Measurements from ENCODE around the gene LRFN2. TPM values are rescaled to one million over a fixed set of nuclear protein-coding genes. Genes with fewer than 3 reads are reported as not detected.

The LRFN2 gene
- total RNA-seq, 1 donor from 2014 or later: 0.32 TPM

GRCh38 chr6:40395698-40396076, 191.5 kb downstream of the LRFN2 start:
- ATAC-seq: no peak

DNA sequence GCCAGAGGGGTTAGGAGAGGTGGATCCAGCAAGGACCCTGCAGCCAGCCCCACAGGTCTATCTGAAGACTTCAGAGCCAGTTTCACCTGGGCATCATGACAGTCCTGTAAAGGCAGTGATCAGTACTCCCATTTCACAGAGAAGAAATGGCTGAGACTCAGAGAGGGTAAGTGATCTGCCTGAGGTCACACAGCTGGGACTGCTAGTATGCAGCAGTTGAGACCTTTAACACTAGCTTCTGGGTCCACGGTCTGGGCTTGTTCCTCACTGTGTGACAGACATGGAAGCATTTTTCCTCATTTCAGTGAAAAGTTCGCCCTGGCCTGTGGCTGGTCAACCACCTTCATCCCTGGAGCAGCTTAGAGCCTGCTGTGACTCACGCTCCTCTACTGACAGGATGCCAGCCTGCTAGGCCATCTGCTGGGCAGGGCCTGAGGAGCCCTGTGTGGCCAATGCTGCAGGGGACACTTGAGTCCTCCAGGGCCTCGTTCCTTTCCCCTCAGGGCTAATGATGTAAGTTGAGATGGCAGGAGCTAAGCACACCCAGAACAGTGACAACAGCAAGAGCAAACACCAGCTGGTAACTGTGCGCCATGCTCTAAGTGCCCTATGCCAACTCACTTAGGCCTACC, 192.0 kb downstream of the LRFN2 start:
- peak; percentile 50 for ATAC-seq

- no peak for ATAC-seq
Measured at GRCh38 chr6:40394381-40394780, 192.8 kb downstream of the LRFN2 start.

GRCh38 chr6:40393641-40394040, 193.5 kb downstream of the LRFN2 start:
- ATAC-seq: peak; percentile 27

GRCh38 chr6:40392589-40392988, 194.6 kb downstream of the LRFN2 start:
- ATAC-seq: no peak

- ATAC-seq: no peak
Measured at GRCh38 chr6:40391851-40392517, 195.2 kb downstream of the LRFN2 start.

DNA sequence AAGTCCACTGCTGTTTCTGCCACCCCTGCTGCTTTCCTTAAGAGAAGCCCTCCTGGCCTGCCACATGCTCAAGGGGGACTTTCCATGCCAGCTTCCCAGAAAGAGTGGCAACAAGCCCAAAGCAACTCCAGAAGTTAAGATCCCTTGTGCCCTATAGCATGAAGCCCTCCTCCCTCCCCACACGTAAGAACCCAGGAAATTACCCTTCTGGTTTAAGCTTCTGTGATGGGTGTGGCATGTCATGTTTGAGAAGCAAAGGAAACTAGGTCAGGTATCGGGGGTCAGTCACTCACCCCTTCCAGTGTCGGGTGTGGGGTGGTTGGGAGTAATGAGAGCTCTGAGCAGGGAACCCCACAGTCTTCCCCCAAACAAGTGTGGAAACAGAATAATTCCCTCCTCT, 196.1 kb downstream of the LRFN2 start:
- no peak for ATAC-seq

- ATAC-seq: no peak
Measured at GRCh38 chr6:40390144-40390800, 196.9 kb downstream of the LRFN2 start.

GRCh38 chr6:40389254-40389653, 197.9 kb downstream of the LRFN2 start:
- ATAC-seq: no peak

DNA sequence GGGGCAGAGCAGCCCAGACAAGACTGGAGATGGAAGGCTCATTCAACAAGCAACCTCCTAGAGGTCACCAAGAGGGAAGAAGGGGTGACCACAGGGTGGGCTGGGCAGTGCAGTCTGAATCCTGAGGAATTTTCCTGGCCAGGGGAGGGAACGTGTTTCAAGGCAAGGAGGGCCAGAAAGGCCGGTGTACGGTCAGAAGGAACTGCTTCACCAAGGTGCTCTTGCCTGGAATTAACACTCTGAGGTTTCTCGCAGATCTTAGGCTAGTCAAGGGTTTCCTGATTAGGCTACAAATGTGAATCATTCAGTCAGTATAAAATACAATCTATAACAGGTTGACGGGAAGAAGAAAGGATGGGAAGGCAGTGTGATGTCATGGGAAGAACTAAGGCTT, 199.3 kb downstream of the LRFN2 start:
- ATAC-seq: no peak

DNA sequence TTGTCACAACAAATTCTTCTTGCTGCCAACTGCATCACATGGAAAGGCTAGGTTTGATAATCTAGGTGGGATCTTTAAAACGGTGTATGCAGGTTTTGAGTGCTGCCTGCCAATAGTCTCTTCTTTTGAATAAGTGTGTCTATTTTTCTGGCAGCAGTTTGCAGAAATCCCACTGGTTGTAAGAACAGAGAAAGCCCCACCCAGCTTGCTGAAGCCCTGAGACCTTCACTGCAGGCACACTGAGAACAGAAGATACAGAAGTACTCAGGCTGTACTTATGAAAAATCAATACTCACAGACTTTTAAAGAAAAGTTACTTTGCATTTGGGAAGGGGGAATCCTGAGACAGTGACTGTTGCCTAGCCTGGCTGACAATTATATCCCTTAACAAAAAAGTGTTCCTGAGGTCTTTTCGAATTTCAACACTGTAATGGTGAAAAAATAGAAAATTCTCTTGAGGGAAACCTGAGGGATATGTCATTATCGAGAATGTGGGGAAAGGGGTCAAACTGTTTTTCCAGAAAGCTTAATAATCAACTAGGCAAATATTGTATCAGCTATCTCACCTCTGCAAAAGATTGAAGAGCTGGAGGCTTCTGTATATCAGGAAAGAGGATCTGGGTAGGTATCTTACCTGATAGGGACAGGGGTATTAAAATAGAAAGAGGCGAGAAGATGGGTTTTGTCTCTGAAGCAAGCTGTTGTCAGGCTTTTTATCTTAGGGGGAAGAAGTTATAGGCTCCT, 199.9 kb downstream of the LRFN2 start:
- no peak for ATAC-seq

DNA sequence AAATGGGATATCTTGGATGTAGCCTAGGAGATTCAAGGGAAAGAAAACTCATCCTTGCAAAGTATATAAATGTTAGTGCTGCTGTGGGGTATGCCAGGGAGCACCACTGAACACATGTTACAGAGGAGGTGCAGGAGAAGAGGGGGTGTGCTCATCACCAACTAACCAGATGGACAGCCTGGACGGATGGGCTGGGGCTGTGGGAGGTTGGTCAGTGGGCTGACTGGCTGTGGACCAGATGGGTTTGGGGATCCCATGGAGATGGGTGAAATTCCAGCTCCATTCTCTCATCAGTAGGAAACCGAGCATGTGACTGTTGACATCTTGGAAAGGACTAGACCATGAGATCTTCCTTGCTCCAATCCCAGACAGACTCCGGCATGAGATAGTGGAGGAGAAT, 201.0 kb downstream of the LRFN2 start:
- no peak for ATAC-seq

DNA sequence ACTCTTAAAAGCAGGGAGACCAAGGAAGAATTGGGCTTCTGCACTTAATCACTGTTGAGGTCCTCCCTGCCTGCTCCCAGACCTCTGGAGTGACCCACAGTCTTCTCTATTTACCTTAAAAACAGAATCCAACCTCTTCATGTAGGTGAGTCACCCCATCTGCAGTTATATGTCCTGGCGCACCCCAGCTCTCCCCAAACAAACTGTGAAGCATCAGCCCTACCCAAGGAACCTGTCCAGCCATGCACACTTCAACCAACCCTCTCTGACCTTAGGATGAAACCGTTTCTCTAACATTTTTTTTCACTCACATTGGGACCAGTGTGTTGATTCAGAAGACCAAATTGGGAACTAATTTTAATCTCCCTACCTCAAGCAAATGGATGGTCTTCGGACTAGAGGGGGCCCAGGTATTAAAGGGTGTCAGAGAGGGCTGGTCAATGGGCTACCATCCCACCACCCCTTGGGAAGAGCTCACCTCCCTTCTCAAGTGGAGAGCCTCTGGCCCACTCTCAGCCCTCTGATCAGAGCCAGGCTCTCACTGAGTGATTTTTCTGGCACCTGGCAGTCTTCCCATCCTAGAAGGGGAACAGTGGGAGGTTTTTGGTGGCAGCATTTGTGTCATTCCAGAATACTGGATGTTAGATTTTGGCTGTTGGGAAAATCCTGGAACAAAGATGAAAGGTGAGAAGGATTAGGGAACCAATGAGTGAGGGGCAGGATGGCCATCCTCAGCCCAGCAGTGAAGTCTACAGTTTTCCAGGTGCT, 203.6 kb downstream of the LRFN2 start:
- ATAC-seq: peak; percentile 96

GRCh38 chr6:40380271-40380670, 206.9 kb downstream of the LRFN2 start:
- ATAC-seq: no peak

GRCh38 chr6:40379811-40380210, 207.4 kb downstream of the LRFN2 start:
- ATAC-seq: no peak

DNA sequence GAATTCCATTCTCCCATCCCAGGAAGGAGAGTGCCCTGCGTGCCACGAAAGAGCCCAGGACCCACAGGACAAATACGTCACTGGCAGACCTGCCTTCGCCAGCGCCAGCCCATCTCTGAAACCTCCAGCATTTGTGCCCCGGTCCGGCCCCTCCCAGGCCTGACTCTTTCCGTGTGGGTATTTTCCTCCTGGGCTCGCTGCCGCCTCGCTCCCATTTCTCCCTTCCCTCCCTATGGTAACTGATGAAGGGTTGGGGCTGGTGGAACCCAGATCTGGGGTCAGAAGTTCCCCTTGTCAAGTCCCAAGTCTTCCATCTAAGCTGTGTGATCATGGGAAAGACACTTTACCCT, 208.5 kb downstream of the LRFN2 start:
- ATAC-seq: no peak

DNA sequence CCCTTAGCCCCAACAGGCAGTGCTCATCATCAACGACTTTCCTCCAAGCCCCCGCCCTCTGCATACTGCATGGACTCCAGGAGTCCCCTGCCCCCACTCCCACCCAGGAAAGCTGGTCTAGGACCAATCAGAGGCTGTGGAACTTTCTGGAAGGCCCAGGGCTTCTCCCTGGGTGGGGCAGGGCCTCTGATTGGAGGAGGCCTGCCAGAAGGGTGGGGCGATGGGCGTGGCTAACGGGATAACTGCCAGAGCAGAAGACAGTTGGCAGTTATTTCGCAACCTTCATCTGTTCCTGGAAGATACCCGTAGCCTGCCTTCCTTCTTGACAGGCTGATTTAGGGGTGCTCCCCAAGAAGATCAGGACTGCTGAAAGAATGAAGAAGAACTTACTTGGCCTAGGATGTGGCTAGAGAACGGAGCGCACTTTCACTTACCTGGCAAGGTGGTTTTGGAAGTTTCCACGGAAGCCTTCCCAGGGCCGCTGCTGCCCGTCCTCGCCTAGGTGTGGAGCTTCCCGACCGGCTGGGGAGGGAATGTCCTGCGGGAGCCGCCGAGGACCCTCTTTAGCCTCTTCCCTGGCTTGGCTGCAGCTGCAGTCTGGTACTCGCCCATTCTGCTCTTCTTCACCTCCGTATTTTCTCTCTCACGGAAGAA, 209.0 kb downstream of the LRFN2 start:
- peak; percentile 29 for ATAC-seq

DNA sequence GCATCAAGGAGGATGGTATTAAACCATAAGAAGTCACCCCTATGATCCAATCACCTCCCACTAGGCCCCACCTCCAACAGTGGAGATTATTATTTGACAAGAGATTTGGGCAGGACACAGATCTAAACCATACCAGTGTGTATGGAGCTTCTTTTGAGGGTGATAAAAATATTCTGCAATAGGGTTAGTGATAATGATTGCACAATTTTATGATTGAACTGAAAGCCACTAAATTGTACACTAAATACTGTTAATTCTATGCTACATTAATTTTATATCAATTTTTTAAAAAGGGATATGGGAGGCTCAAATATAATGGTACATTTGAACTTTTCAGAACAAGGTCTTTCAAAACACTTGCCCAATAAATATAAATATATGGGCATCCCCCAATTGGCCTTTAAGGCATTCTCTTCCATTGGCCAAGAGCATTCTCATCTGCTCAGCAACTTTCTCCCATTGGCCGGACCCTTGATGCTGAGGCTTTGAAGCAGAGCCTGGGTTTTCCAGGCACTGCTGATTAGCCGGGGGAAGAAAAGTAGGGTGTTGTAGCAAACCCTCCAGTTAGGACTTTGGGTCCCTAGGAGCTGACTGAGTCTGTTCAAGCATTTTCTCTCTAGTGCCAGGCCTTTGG, 209.9 kb downstream of the LRFN2 start:
- ATAC-seq: no peak

- no peak for ATAC-seq
Measured at GRCh38 chr6:40376113-40376650, 211.0 kb downstream of the LRFN2 start.

DNA sequence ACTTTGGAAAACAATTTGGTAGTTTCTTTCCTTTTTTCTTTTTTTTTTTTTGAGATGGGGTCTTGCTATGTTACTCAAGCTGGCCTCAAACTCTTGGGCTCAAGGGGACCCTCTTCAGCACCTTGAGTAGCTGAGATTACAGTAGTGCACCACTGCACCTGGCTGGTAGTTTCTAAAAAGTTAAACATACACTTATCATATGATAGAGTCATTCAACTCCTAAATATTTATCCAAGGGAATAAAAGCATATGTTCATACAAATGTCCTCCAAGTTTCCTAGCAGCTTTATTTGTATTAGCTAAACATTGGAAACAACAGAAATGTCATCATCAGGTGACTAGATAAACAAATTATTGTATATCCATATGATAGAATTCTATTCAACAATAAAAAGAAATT, 213.9 kb downstream of the LRFN2 start:
- ATAC-seq: no peak

GRCh38 chr6:40371621-40372020, 215.5 kb downstream of the LRFN2 start:
- ATAC-seq: peak; percentile 86
